HCT116 (cell line): ENCODE data around the gene ARRDC5. TPM values are rescaled to one million over a fixed set of nuclear protein-coding genes. Genes with fewer than 3 reads are reported as not detected.
A peak's percentile ranks its signal among the peaks of the same experiment; 100 is the strongest.

Experiments used
- ATAC-seq: fragments of 200-7000 bp; cut with Tn5 transposase; 2 replicates; pipeline ENCODE4 v1.9.1; 2020; ENCODE audit warnings: mild to moderate bottlenecking, moderate library complexity
- BruUV-seq: library from RNA; stranded (reverse); fragments of 400-500 nt; replicated peaks from 2 replicates; lab custom pipeline; 2021; lab: Mats Ljungman, UMichigan
- CTCF ChIA-PET: fragments of 300-600 bp; sonication (Branson Sonifier 250); formaldehyde crosslinking; loops from one replicate; lab custom pipeline; 2021; ENCODE audit warnings: antibody characterized with exemption; lab: Charles Lee
- POLR2A ChIA-PET: fragments of 300-600, 350-600 bp; sonication (Branson Sonifier 250); formaldehyde crosslinking; loops from one replicate; lab custom pipeline; 2021; ENCODE audit warnings: antibody characterized with exemption; lab: Charles Lee
- RAD21 ChIA-PET, 2 experiments: fragments of 300-600 bp; sonication (Branson Sonifier 250); formaldehyde crosslinking; loops; one replicate each; lab custom pipeline; 2023; ENCODE audit warnings: low total read pairs in 2 of 2; ENCODE audit not compliant: uncharacterized antibody in 2 of 2, unreplicated experiment in 2 of 2, low non-redundant PET in 1 of 2; lab: Charles Lee
- DNase-seq: peaks from one replicate; pipeline ENCODE4 v3.0.0-alpha.2; 2010; ENCODE audit warnings: low read depth, low spot score
- H2AFZ ChIP-seq: fragments of 200-600 bp; shearing (Covaris generic), sonication (generic); 2 replicates; pipeline ENCODE4 v1.6.1; 2017; ENCODE audit warnings: low read depth, mixed run types, mixed read lengths, antibody characterized with exemption, low read length; ENCODE audit not compliant: poor library complexity, severe bottlenecking
- H3K27ac ChIP-seq: 2 replicates; pipeline ENCODE4 v1.5.1; 2012; ENCODE audit warnings: low read depth, low read length
- H3K27me3 ChIP-seq: fragments of 200-600 bp; sonication (generic); 2 replicates; pipeline ENCODE4 v1.6.1; 2016; ENCODE audit warnings: mixed run types, low read length, mixed read lengths; ENCODE audit not compliant: insufficient read depth
- H3K36me3 ChIP-seq, 2 experiments: fragments of 200-500 bp in 1 of 2; fragments of 200-600 bp in 1 of 2; sonication (Bioruptor generic) in 1 of 2; sonication (generic) in 1 of 2; 2 replicates each; pipeline versions ENCODE4 v1.5.1 to v1.6.1; 2014 to 2016; ENCODE audit warnings: low read length in 2 of 2, inconsistent platforms in 1 of 2, mixed read lengths in 1 of 2, mixed run types in 1 of 2; ENCODE audit not compliant: insufficient read depth in 2 of 2, control insufficient read depth in 1 of 2
- H3K4me1 ChIP-seq, 2 experiments: fragments of 200-600 bp in 1 of 2; sonication (generic) in 1 of 2; 2 replicates each; pipeline versions ENCODE4 v1.5.1 to v1.6.1; 2012 to 2017; ENCODE audit warnings: low read length in 2 of 2, inconsistent platforms in 1 of 2, mild to moderate bottlenecking in 1 of 2, mixed read lengths in 1 of 2, mixed run types in 1 of 2, moderate library complexity in 1 of 2; ENCODE audit not compliant: insufficient read depth in 2 of 2, control insufficient read depth in 1 of 2
- H3K4me2 ChIP-seq: fragments of 200-600 bp; sonication (generic); 2 replicates; pipeline ENCODE4 v1.6.1; 2017; ENCODE audit warnings: mixed run types, low read length, mixed read lengths
- H3K4me3 ChIP-seq, 2 experiments: fragments of 200-600 bp in 1 of 2; sonication (generic) in 1 of 2; replicated peaks in 1 of 2; 2 replicates each; pipeline ENCODE4 v1.5.1; 2011 to 2016; ENCODE audit warnings: low read length in 2 of 2, control low read depth in 1 of 2, low read depth in 1 of 2, mild to moderate bottlenecking in 1 of 2, mixed read lengths in 1 of 2, mixed run types in 1 of 2
- H3K79me2 ChIP-seq: fragments of 200-600 bp; sonication (generic); 2 replicates; pipeline ENCODE4 v1.6.1; 2017; ENCODE audit warnings: mild to moderate bottlenecking, mixed run types, low read length, moderate library complexity, mixed read lengths; ENCODE audit not compliant: insufficient read depth
- H3K9ac ChIP-seq: fragments of 200-600 bp; sonication (generic); 2 replicates; pipeline ENCODE4 v1.6.1; 2016; ENCODE audit warnings: low read length, mixed read lengths
- H3K9me2 ChIP-seq: fragments of 200-600 bp; sonication (generic), shearing (Covaris generic); 2 replicates; pipeline ENCODE4 v1.6.1; 2017; ENCODE audit warnings: mixed run types, mild to moderate bottlenecking, moderate library complexity; ENCODE audit not compliant: insufficient read depth
- H3K9me3 ChIP-seq, 2 experiments: fragments of 200-500 bp in 1 of 2; fragments of 200-600 bp in 1 of 2; sonication (Bioruptor generic) in 1 of 2; sonication (generic) in 1 of 2; 2 replicates each; pipeline ENCODE4 v1.6.1; 2014 to 2017; ENCODE audit warnings: low read length in 2 of 2, mixed read lengths in 2 of 2, inconsistent platforms in 1 of 2, low read depth in 1 of 2, mild to moderate bottlenecking in 1 of 2, mixed run types in 1 of 2, moderate library complexity in 1 of 2; ENCODE audit not compliant: control insufficient read depth in 1 of 2, insufficient read depth in 1 of 2
- H4K20me1 ChIP-seq: fragments of 200-600 bp; sonication (generic), shearing (Covaris generic); 2 replicates; pipeline ENCODE4 v1.6.1; 2017; ENCODE audit warnings: mixed run types, mild to moderate bottlenecking, moderate library complexity; ENCODE audit not compliant: insufficient read depth
- CBX3 ChIP-seq: IDR thresholded peaks from 2 replicates; pipeline ENCODE4 v1.6.1; 2012; ENCODE audit warnings: low read depth
- EGR1 ChIP-seq: IDR thresholded peaks from 2 replicates; pipeline ENCODE4 v1.6.1; 2012; ENCODE audit warnings: low read depth
- EZH2 ChIP-seq: fragments of 200-600 bp; sonication (generic); IDR thresholded peaks from 2 replicates; pipeline ENCODE4 v1.6.1; 2017; ENCODE audit warnings: antibody characterized with exemption, mixed run types
- EZH2phosphoT487 ChIP-seq: fragments of 200-600 bp; IDR thresholded peaks from 2 replicates; pipeline ENCODE4 v1.6.1; 2018; ENCODE audit warnings: antibody characterized with exemption, borderline replicate concordance
- POLR2A ChIP-seq: IDR thresholded peaks from 2 replicates; pipeline ENCODE4 v1.7.0; 2011; ENCODE audit warnings: borderline replicate concordance; ENCODE audit not compliant: insufficient read depth, insufficient read length; ENCODE audit errors: extremely low read depth
- POLR2AphosphoS5 ChIP-seq: IDR thresholded peaks from 2 replicates; pipeline ENCODE4 v1.6.1; 2011; ENCODE audit warnings: mild to moderate bottlenecking, low read depth, low read length, moderate library complexity
- RAD21 ChIP-seq: IDR thresholded peaks from 2 replicates; pipeline ENCODE4 v1.6.1; 2012; ENCODE audit warnings: low read depth, mild to moderate bottlenecking
- SIN3A ChIP-seq: IDR thresholded peaks from 2 replicates; pipeline ENCODE4 v1.6.1; 2012; ENCODE audit warnings: low read depth
- SP1 ChIP-seq: IDR thresholded peaks from 2 replicates; pipeline ENCODE4 v1.6.1; 2012; ENCODE audit warnings: low read depth
- SRF ChIP-seq: IDR thresholded peaks from 2 replicates; pipeline ENCODE4 v1.6.1; 2012; ENCODE audit warnings: low read depth
- TCF7L2 ChIP-seq: IDR thresholded peaks from 2 replicates; pipeline ENCODE4 v1.7.0; 2011; ENCODE audit warnings: borderline replicate concordance, inconsistent platforms; ENCODE audit not compliant: insufficient read depth, insufficient read length; ENCODE audit errors: extremely low read depth
- YY1 ChIP-seq: IDR thresholded peaks from 2 replicates; pipeline ENCODE4 v1.6.1; 2011; ENCODE audit warnings: low read length, low read depth, moderate library complexity, mild to moderate bottlenecking; ENCODE audit not compliant: insufficient replicate concordance; ENCODE audit errors: extremely low read depth
- ZFX ChIP-seq: fragments of 450-650 bp; IDR thresholded peaks from 2 replicates; pipeline ENCODE4 v1.6.1; 2017
- ZNF274 ChIP-seq: fragments of 200-500 bp; sonication (Bioruptor generic); IDR thresholded peaks from 2 replicates; pipeline ENCODE4 v1.6.1; 2014; ENCODE audit warnings: mild to moderate bottlenecking, low read depth, low read length, inconsistent platforms
- intact Hi-C: fragments of 100-400 bp; cut with micrococcal nuclease; formaldehyde crosslinking; loops from 2 replicates; pipeline ENCODE4 v1.10.0; 2022
- total RNA-seq: library from RNA; stranded (reverse); gene quantifications from one replicate; pipeline ENCODE4 v1.2.1, GENCODE V29; 2021; ENCODE audit not compliant: unreplicated experiment
- TF ChIP-seq, protein P1 (sequence below): IDR thresholded peaks from 2 replicates; pipeline ENCODE4 v1.6.1; 2012
- TF ChIP-seq, protein P2 (sequence below): IDR thresholded peaks from 2 replicates; pipeline ENCODE4 v1.6.1; 2012
- TF ChIP-seq, protein P3 (sequence below): IDR thresholded peaks from 2 replicates; pipeline ENCODE4 v1.6.1; 2011; ENCODE audit warnings: mild to moderate bottlenecking, low read length, moderate library complexity; ENCODE audit not compliant: insufficient replicate concordance; ENCODE audit errors: extremely low read depth
- TF ChIP-seq, protein P4 (sequence below): IDR thresholded peaks from 2 replicates; pipeline ENCODE4 v1.6.1; 2012; ENCODE audit warnings: low read depth

Gene ARRDC5
- total RNA-seq, 1 experiment from 2014 or later: not detected

- Histone ChIP-seq H2AFZ (no peak overlapping the region), H3K9me3 (no peaks in the 10 kb centered on the region), H3K27me3 (no peaks in the 10 kb centered on the region), H3K27ac (peak overlapping the region; percentile 98), H3K79me2 (peaks cover 55% of the 10 kb centered on the region), H3K4me1 (peaks cover 57 to 67% of the 10 kb centered on the region in 2 experiments), H3K36me3 (peaks cover 0 to 33% of the 10 kb centered on the region in 2 experiments; a peak in 1 of 4 replicates), H3K4me3 (peak overlapping the region; percentile 55 to 90), H3K9ac (peak overlapping the region; percentile 98), H4K20me1 (peaks cover 13% of the 10 kb centered on the region; the same call in 1 of the 2 replicates), H3K4me2 (peak overlapping the region; percentile 100), H3K9me2 (no peaks in the 10 kb centered on the region)
- CTCF ChIA-PET: interaction anchor here (1.0 to 4.3 kb wide), 6 partner anchors 14 to 101 kb away, joined by 4 to 78 read pairs (median 14); no protein-coding TSS in a partner anchor
- ATAC-seq: no peak
- TSS peak; percentile 76 for BruUV-seq
- no peak for DNase-seq
- intact Hi-C loops: loop anchor here (1.0 to 10.0 kb wide), 3 partner anchors 38 to 124 kb away; partner anchors contain the start of gene KDM4B
- TF ChIP-seq SIN3A: no peak
- no peak for TF ChIP-seq TCF7L2
- TF ChIP-seq, protein P1, sequence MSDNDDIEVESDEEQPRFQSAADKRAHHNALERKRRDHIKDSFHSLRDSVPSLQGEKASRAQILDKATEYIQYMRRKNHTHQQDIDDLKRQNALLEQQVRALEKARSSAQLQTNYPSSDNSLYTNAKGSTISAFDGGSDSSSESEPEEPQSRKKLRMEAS: peak; percentile 67; the same call in 1 of the 2 replicates
- TF ChIP-seq, protein P2, sequence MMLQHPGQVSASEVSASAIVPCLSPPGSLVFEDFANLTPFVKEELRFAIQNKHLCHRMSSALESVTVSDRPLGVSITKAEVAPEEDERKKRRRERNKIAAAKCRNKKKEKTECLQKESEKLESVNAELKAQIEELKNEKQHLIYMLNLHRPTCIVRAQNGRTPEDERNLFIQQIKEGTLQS: no peak
- no peak for TF ChIP-seq EZH2phosphoT487
- no peak for TF ChIP-seq EGR1
- no peak for TF ChIP-seq RAD21
- TF ChIP-seq SP1: no peak
- TF ChIP-seq, protein P3, sequence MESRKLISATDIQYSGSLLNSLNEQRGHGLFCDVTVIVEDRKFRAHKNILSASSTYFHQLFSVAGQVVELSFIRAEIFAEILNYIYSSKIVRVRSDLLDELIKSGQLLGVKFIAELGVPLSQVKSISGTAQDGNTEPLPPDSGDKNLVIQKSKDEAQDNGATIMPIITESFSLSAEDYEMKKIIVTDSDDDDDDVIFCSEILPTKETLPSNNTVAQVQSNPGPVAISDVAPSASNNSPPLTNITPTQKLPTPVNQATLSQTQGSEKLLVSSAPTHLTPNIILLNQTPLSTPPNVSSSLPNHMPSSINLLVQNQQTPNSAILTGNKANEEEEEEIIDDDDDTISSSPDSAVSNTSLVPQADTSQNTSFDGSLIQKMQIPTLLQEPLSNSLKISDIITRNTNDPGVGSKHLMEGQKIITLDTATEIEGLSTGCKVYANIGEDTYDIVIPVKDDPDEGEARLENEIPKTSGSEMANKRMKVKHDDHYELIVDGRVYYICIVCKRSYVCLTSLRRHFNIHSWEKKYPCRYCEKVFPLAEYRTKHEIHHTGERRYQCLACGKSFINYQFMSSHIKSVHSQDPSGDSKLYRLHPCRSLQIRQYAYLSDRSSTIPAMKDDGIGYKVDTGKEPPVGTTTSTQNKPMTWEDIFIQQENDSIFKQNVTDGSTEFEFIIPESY: no peak
- no peak for TF ChIP-seq CBX3
- TF ChIP-seq POLR2A: no peak
- TF ChIP-seq YY1: peak; percentile 4
- no peak; the same call in 1 of the 2 replicates for TF ChIP-seq POLR2AphosphoS5
- no peak for TF ChIP-seq EZH2
- no peak for TF ChIP-seq SRF
- TF ChIP-seq, protein P4, sequence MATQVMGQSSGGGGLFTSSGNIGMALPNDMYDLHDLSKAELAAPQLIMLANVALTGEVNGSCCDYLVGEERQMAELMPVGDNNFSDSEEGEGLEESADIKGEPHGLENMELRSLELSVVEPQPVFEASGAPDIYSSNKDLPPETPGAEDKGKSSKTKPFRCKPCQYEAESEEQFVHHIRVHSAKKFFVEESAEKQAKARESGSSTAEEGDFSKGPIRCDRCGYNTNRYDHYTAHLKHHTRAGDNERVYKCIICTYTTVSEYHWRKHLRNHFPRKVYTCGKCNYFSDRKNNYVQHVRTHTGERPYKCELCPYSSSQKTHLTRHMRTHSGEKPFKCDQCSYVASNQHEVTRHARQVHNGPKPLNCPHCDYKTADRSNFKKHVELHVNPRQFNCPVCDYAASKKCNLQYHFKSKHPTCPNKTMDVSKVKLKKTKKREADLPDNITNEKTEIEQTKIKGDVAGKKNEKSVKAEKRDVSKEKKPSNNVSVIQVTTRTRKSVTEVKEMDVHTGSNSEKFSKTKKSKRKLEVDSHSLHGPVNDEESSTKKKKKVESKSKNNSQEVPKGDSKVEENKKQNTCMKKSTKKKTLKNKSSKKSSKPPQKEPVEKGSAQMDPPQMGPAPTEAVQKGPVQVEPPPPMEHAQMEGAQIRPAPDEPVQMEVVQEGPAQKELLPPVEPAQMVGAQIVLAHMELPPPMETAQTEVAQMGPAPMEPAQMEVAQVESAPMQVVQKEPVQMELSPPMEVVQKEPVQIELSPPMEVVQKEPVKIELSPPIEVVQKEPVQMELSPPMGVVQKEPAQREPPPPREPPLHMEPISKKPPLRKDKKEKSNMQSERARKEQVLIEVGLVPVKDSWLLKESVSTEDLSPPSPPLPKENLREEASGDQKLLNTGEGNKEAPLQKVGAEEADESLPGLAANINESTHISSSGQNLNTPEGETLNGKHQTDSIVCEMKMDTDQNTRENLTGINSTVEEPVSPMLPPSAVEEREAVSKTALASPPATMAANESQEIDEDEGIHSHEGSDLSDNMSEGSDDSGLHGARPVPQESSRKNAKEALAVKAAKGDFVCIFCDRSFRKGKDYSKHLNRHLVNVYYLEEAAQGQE: no peak
- no peak for TF ChIP-seq ZNF274
- 0 out of 2 replicates have a peak, but pooled peaks have one; percentile 34 for TF ChIP-seq ZFX
- RAD21 ChIA-PET: interaction anchor here (0.7 to 1.9 kb wide), 6 partner anchors 12 to 101 kb away, joined by 3 to 15 read pairs (median 6); partner anchors contain the start of gene PLIN3 (in 1 of the 2)
- POLR2A ChIA-PET: interaction anchor here (1.0 to 6.3 kb wide), 3 partner anchors 38 to 98 kb away, joined by 5 to 54 read pairs (median 12); partner anchors contain the start of gene PLIN3
These were observed 8.0 kb upstream of the ARRDC5 start for GRCh38 chr19:4910594-4911281.
